ENCODE results near the gene ULK4. TPM values are rescaled to one million over a fixed set of nuclear protein-coding genes. Genes with fewer than 3 reads are reported as not detected.

The ULK4 gene
- total and polyA plus RNA-seq, 2 of the 4 experiments (the other 2 are of a cell fraction), result 2.7 to 5.0 TPM

DNA sequence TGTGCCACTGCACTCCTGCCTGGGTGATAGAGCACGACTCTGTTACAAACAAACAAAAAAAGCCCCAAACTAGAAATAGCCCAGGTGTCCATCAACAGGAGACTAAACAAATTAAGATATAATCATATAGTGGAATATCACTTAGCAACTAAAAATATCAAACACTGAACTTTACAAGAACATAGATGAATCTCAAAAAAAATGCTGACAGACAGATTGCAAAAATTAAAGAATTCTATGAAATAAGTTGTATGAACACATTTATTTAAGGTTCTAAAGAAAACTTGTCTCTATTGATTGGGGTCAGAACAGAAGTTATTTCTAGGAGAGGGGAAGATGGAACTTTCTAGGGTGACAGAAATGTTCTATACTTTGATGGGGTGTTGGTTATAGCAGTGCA is 494.4 kb downstream of the ULK4 start:
- H3K18ac ChIP-seq (ENCODE audit: low read depth, low read length), result no peak overlapping the region
- H3K4me2 ChIP-seq (ENCODE audit: low read depth, low read length), result no peak overlapping the region
- H3K4ac ChIP-seq (ENCODE audit: low read depth, low read length), result no peak overlapping the region
- H3K9ac ChIP-seq (ENCODE audit: low read depth, low read length), result no peak overlapping the region
- H3K27ac ChIP-seq (ENCODE audit: insufficient read depth, low read length), result no peak overlapping the region
- H3K9me1 ChIP-seq (ENCODE audit: insufficient read depth, low read length), result no peaks in the 10 kb centered on the region
- H3K14ac ChIP-seq (replicated peaks; ENCODE audit: low read depth, low read length), result no peak overlapping the region
- H2BK20ac ChIP-seq (ENCODE audit: low read depth, low read length), result no peak overlapping the region
- H3K23ac ChIP-seq (ENCODE audit: low read depth, low read length), result no peak overlapping the region
- no peaks in the 10 kb centered on the region for H3K4me1 ChIP-seq (ENCODE audit: control insufficient read depth, insufficient read depth, low read length)
- no peak overlapping the region for H2BK5ac ChIP-seq (ENCODE audit: low read depth, low read length, poor library complexity, severe bottlenecking)
- in situ Hi-C loops (cut with MboI; ENCODE audit: low sequenced_read_pairs) (no loop called here), intact Hi-C loops (cut with micrococcal nuclease) (no loop called here), dilution Hi-C loops (cut with HindIII; ENCODE audit: low sequenced_read_pairs, unreplicated experiment) (no loop called here)
- no peaks in the 10 kb centered on the region for H3K36me3 ChIP-seq (ENCODE audit: control insufficient read depth, insufficient read depth, low read length)
- H3K9me3 ChIP-seq (ENCODE audit: control insufficient read depth, insufficient read depth, low read length), result peaks cover 2% of the 10 kb centered on the region; the same call in 1 of the 2 replicates
- no peaks in the 10 kb centered on the region for H4K20me1 ChIP-seq (ENCODE audit: insufficient read depth, low read length)
- CTCF ChIA-PET, result no interaction called here
- DNase-seq (no peak), ATAC-seq (ENCODE audit: low read depth) (no peak)
- no peak overlapping the region for H2BK15ac ChIP-seq (ENCODE audit: low read depth, low read length)
- no peak overlapping the region for H2AK9ac ChIP-seq (replicated peaks; ENCODE audit: low read depth, low read length, poor library complexity)
- no CpG with 5 or more reads among the region's 1 CpG for WGBS, 2 experiments (ENCODE audit: extremely low coverage in 2 of 2, insufficient read length in 1 of 2)
- H2BK120ac ChIP-seq (ENCODE audit: low read depth, low read length), result no peak overlapping the region
- no peak overlapping the region for H3K4me3 ChIP-seq (ENCODE audit: insufficient read depth, low read depth, low read length)
- POLR2A ChIA-PET (ENCODE audit: unreplicated experiment), result no interaction called here
- TF ChIP-seq MXI1 (IDR thresholded peaks at IDR 0.05; ENCODE audit: borderline replicate concordance, low read depth, low read length), result no peak
- no peak for TF ChIP-seq MAZ (IDR thresholded peaks at IDR 0.05; ENCODE audit: borderline replicate concordance, low read depth, low read length)
- TF ChIP-seq CEBPB (IDR thresholded peaks at IDR 0.05; ENCODE audit: low read depth, low read length), result no peak
- no peak for TF ChIP-seq RAD21 (IDR thresholded peaks at IDR 0.05; ENCODE audit: low read length)
- TF ChIP-seq, protein P1, sequence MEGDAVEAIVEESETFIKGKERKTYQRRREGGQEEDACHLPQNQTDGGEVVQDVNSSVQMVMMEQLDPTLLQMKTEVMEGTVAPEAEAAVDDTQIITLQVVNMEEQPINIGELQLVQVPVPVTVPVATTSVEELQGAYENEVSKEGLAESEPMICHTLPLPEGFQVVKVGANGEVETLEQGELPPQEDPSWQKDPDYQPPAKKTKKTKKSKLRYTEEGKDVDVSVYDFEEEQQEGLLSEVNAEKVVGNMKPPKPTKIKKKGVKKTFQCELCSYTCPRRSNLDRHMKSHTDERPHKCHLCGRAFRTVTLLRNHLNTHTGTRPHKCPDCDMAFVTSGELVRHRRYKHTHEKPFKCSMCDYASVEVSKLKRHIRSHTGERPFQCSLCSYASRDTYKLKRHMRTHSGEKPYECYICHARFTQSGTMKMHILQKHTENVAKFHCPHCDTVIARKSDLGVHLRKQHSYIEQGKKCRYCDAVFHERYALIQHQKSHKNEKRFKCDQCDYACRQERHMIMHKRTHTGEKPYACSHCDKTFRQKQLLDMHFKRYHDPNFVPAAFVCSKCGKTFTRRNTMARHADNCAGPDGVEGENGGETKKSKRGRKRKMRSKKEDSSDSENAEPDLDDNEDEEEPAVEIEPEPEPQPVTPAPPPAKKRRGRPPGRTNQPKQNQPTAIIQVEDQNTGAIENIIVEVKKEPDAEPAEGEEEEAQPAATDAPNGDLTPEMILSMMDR (conservative IDR thresholded peaks at IDR 0.05; ENCODE audit: low read depth, low read length), result no peak
- no peak for TF ChIP-seq POLR2A (IDR thresholded peaks at IDR 0.05; ENCODE audit: low read depth, low read length)
- no peak for TF ChIP-seq CHD1 (IDR thresholded peaks at IDR 0.05; ENCODE audit: low read depth, low read length)
- TF ChIP-seq BHLHE40 (IDR thresholded peaks at IDR 0.05; ENCODE audit: low read depth, low read length), result no peak
- H3K79me1 ChIP-seq (ENCODE audit: low read depth in 1 of 2, low read length in 2 of 2), result no peaks in the 10 kb centered on the region
- no peak overlapping the region for H2AFZ ChIP-seq (replicated peaks; ENCODE audit: low read length, poor library complexity)
- H4K91ac ChIP-seq (ENCODE audit: insufficient read depth, low read depth, low read length), result no peak overlapping the region
- BruUV-seq (replicated peaks), result no TSS peak
- H3K27me3 ChIP-seq (ENCODE audit: control insufficient read depth, insufficient read depth, low read length), result no peaks in the 10 kb centered on the region
- no peak overlapping the region for H4K8ac ChIP-seq (ENCODE audit: low read depth in 2 of 2, low read length in 2 of 2)
- H2AK5ac ChIP-seq (ENCODE audit: low read depth, low read length), result no peak overlapping the region
- no peak overlapping the region for H3K56ac ChIP-seq (ENCODE audit: extremely low read depth, insufficient read depth, low read length)
- H4K5ac ChIP-seq (ENCODE audit: low read depth, low read length), result no peak overlapping the region
